Measurements from ENCODE around the gene NHP2. TPM values are rescaled to one million over a fixed set of nuclear protein-coding genes. Genes with fewer than 3 reads are reported as not detected.

NHP2 gene
- total and polyA plus RNA-seq, 4 donors, result 64.7 to 199 (median 132) TPM

- ATAC-seq (ENCODE audit: insufficient read depth, low FRiP score) (no peak), DNase-seq (peak; percentile 45 to 69 (median 57))
- H3K9me3 ChIP-seq (ENCODE audit: control insufficient read depth in 4 of 4, insufficient read depth in 3 of 4, low read length in 3 of 4), result no peaks in the 10 kb centered on the region
- no peak for TF ChIP-seq CTCF (IDR thresholded peaks at IDR 0.05; ENCODE audit: control extremely low read depth, extremely low read depth)
- peaks cover 0 to 43% (median 42%) of the 10 kb centered on the region in 3 donors for H3K27me3 ChIP-seq (ENCODE audit: control insufficient read depth in 3 of 3, insufficient read depth in 3 of 3, low read length in 2 of 3)
- peaks cover 0 to 21% (median 7%) of the 10 kb centered on the region in 5 donors for H3K4me1 ChIP-seq (ENCODE audit: control insufficient read depth in 5 of 5, insufficient read depth in 5 of 5, low read length in 5 of 5)
- peak overlapping the region; percentile 10 for H3K4me3 ChIP-seq
- H3K36me3 ChIP-seq (ENCODE audit: control insufficient read depth in 4 of 4, insufficient read depth in 4 of 4, low read length in 4 of 4), result peaks cover 0 to 3% (median 0%) of the 10 kb centered on the region in 4 donors
- WGBS, 2 donors, result 10 to 23% methylated on average over 22 of the region's 22 CpGs
- no peak overlapping the region for H3K9ac ChIP-seq (ENCODE audit: insufficient read depth in 1 of 2, low read length in 2 of 2)
- H3K27ac ChIP-seq (ENCODE audit: low read depth in 1 of 2, low read length in 1 of 2), result peak overlapping the region in 1 of 2 donors; percentile 55
These were observed 37.4 kb downstream of the NHP2 start for GRCh38 chr5:178116143-178116885.

GRCh38 chr5:178115814-178116142 lies 37.9 kb downstream of the NHP2 start:
- ATAC-seq (ENCODE audit: insufficient read depth, low FRiP score), result no peak
- peaks cover 0 to 43% (median 40%) of the 10 kb centered on the region in 3 donors for H3K27me3 ChIP-seq (ENCODE audit: control insufficient read depth in 3 of 3, insufficient read depth in 3 of 3, low read length in 2 of 3)
- H3K27ac ChIP-seq (ENCODE audit: low read depth in 1 of 2, low read length in 1 of 2), result peak overlapping the region in 1 of 2 donors; percentile 62
- DNase-seq, result no peak
- 32 to 57% methylated on average over 7 of the region's 7 CpGs for WGBS, 2 donors
- peaks cover 0 to 3% (median 0%) of the 10 kb centered on the region in 4 donors for H3K36me3 ChIP-seq (ENCODE audit: control insufficient read depth in 4 of 4, insufficient read depth in 4 of 4, low read length in 4 of 4)
- H3K4me1 ChIP-seq (ENCODE audit: control insufficient read depth in 5 of 5, insufficient read depth in 5 of 5, low read length in 5 of 5), result peaks cover 0 to 21% (median 2%) of the 10 kb centered on the region in 5 donors
- H3K9me3 ChIP-seq (ENCODE audit: control insufficient read depth in 4 of 4, insufficient read depth in 3 of 4, low read length in 3 of 4), result no peaks in the 10 kb centered on the region
- H3K4me3 ChIP-seq, result peak overlapping the region; percentile 6
- H3K9ac ChIP-seq (ENCODE audit: insufficient read depth in 1 of 2, low read length in 2 of 2), result no peak overlapping the region
- no peak for TF ChIP-seq CTCF (IDR thresholded peaks at IDR 0.05; ENCODE audit: control extremely low read depth, extremely low read depth)

GRCh38 chr5:178115136-178115813 lies 38.4 kb downstream of the NHP2 start:
- Histone ChIP-seq H3K9me3 (ENCODE audit: control insufficient read depth in 4 of 4, insufficient read depth in 3 of 4, low read length in 3 of 4) (no peaks in the 10 kb centered on the region), H3K27me3 (ENCODE audit: control insufficient read depth in 3 of 3, insufficient read depth in 3 of 3, low read length in 2 of 3) (peaks cover 0 to 43% (median 40%) of the 10 kb centered on the region in 3 donors), H3K27ac (ENCODE audit: low read depth in 1 of 2, low read length in 1 of 2) (peak overlapping the region in 1 of 2 donors; percentile 62), H3K4me1 (ENCODE audit: control insufficient read depth in 5 of 5, insufficient read depth in 5 of 5, low read length in 5 of 5) (peaks cover 0 to 21% (median 0%) of the 10 kb centered on the region in 5 donors), H3K9ac (ENCODE audit: insufficient read depth in 1 of 2, low read length in 2 of 2) (no peak overlapping the region), H3K36me3 (ENCODE audit: control insufficient read depth in 4 of 4, insufficient read depth in 4 of 4, low read length in 4 of 4) (no peaks in the 10 kb centered on the region), H3K4me3 (peak overlapping the region; percentile 74)
- ATAC-seq (ENCODE audit: insufficient read depth, low FRiP score), result no peak
- no peak for TF ChIP-seq CTCF (IDR thresholded peaks at IDR 0.05; ENCODE audit: control extremely low read depth, extremely low read depth)
- WGBS, 2 donors, result 55 to 59% methylated on average over 12 of the region's 12 CpGs
- DNase-seq, result no peak
